Esophagus muscularis mucosa (tissue), 3 donors: ENCODE measurements around the gene PITPNM3.

Experiments used
- CTCF ChIP-seq, 3 experiments: fragments of 200-600 bp in 2 of 3; fragments of 450-650 bp in 1 of 3; sonication (generic) in 2 of 3; IDR thresholded peaks; one replicate each; pipeline ENCODE4 v1.5.1; 2017 to 2019; ENCODE audit warnings: antibody characterized with exemption in 3 of 3, mild to moderate bottlenecking in 2 of 3, moderate library complexity in 1 of 3
- POLR2A ChIP-seq: fragments of 450-650 bp; IDR thresholded peaks from one replicate; pipeline ENCODE4 v1.6.1; 2017; ENCODE audit warnings: antibody characterized with exemption, moderate library complexity, mild to moderate bottlenecking, low read depth
- POLR2AphosphoS5 ChIP-seq, 2 donors: sonication (generic); formaldehyde crosslinking; IDR thresholded peaks; one replicate each; pipeline ENCODE4 v1.6.1; 2017; ENCODE audit warnings: antibody characterized with exemption in 2 of 2

GRCh38 chr17:6479622-6480302 is 76.6 kb downstream of the PITPNM3 start:
- TF ChIP-seq POLR2A, result no peak
- TF ChIP-seq POLR2AphosphoS5 (IDR thresholded peaks at IDR 0.05), result no peak
- no peak for TF ChIP-seq CTCF (IDR thresholded peaks at IDR 0.05)
